GM12872 (cell line): ENCODE measurements around the gene CMTM3.

ENCODE experiments used
- TF ChIP-seq, protein P1 (sequence below): IDR thresholded peaks from 3 replicates; pipeline ENCODE4 v1.5.1; 2011; ENCODE audit warnings: low read depth, mild to moderate bottlenecking, low read length, moderate library complexity; ENCODE audit not compliant: insufficient read depth

Gene CMTM3

GRCh38 chr16:66621973-66622372 is 17.5 kb downstream of the CMTM3 start:
- TF ChIP-seq, protein P1, sequence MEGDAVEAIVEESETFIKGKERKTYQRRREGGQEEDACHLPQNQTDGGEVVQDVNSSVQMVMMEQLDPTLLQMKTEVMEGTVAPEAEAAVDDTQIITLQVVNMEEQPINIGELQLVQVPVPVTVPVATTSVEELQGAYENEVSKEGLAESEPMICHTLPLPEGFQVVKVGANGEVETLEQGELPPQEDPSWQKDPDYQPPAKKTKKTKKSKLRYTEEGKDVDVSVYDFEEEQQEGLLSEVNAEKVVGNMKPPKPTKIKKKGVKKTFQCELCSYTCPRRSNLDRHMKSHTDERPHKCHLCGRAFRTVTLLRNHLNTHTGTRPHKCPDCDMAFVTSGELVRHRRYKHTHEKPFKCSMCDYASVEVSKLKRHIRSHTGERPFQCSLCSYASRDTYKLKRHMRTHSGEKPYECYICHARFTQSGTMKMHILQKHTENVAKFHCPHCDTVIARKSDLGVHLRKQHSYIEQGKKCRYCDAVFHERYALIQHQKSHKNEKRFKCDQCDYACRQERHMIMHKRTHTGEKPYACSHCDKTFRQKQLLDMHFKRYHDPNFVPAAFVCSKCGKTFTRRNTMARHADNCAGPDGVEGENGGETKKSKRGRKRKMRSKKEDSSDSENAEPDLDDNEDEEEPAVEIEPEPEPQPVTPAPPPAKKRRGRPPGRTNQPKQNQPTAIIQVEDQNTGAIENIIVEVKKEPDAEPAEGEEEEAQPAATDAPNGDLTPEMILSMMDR = no peak

- TF ChIP-seq, protein P1 = no peak
Measured at GRCh38 chr16:66622863-66623262, 18.4 kb downstream of the CMTM3 start.

GRCh38 chr16:66623755-66624154 is 19.3 kb downstream of the CMTM3 start:
- TF ChIP-seq, protein P1 = no peak

- TF ChIP-seq, protein P1 = no peak
Measured at GRCh38 chr16:66629856-66630255, 25.4 kb downstream of the CMTM3 start.

DNA sequence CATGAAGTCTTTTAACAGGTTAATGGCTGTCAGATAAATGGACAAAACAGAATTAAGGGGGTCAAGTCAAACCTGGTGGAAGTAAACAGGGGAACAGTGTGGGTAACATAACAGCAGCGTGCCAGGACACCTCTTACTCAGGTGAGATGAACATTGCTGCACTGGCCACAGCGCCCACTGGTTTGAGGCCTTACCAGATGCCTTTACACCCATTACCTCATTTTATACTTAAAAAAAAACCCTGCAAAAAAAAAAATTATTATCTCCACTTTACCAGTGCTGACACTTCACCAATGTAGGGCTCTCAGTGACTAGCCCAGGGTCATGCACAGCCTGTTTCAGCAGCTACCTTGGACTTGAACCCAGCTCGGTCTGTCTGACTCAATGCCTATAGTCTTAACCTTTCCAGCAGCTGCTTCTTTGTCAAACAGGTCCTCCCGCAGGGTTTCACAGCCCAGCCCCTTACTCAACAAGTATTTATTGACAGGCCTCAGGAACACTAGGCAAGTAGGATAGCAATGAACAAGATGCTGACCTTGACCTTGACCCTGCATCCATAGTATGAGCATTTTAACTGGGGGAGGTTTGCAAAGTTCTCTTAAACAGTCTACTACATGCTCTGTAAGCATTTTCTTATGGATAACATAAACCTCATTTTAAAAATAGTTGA is 30.2 kb downstream of the CMTM3 start:
- TF ChIP-seq, protein P1 = no peak

GRCh38 chr16:66635406-66635805 is 30.9 kb downstream of the CMTM3 start:
- TF ChIP-seq, protein P1 = no peak

GRCh38 chr16:66636199-66636598 is 31.7 kb downstream of the CMTM3 start:
- TF ChIP-seq, protein P1 = no peak
